Lung (tissue), 12 donors: ENCODE measurements around the gene PPP2R1A. TPM values are rescaled to one million over a fixed set of nuclear protein-coding genes. Genes with fewer than 3 reads are reported as not detected.

Experiments used
- ATAC-seq: fragments of 200-7000 bp; cut with Tn5 transposase; one replicate; pipeline ENCODE4 v1.9.1; 2020; ENCODE audit warnings: moderate number of reproducible peaks; ENCODE audit not compliant: insufficient read depth, low FRiP score
- DNase-seq, 3 donors: peaks; one replicate each; pipeline ENCODE4 v3.0.0-alpha.2; 2013 to 2017
- H3K27ac ChIP-seq, 2 donors: one replicate each; pipeline ENCODE4 v1.5.1; 2013; ENCODE audit warnings: mild to moderate bottlenecking in 2 of 2, moderate library complexity in 2 of 2, control low read depth in 1 of 2, inconsistent platforms in 1 of 2, low read depth in 1 of 2, low read length in 1 of 2
- H3K27me3 ChIP-seq, 3 donors: one replicate each; pipeline ENCODE4 v1.5.1; 2013; ENCODE audit warnings: low read length in 2 of 3; ENCODE audit not compliant: control insufficient read depth in 3 of 3, insufficient read depth in 3 of 3
- H3K36me3 ChIP-seq, 4 donors: one replicate each; pipeline ENCODE4 v1.5.1; 2013; ENCODE audit warnings: low read length in 4 of 4, mild to moderate bottlenecking in 1 of 4, moderate library complexity in 1 of 4; ENCODE audit not compliant: control insufficient read depth in 4 of 4, insufficient read depth in 4 of 4
- H3K4me1 ChIP-seq, 5 donors: one replicate each; pipeline ENCODE4 v1.5.1; 2013; ENCODE audit warnings: low read length in 5 of 5, mild to moderate bottlenecking in 2 of 5, moderate library complexity in 1 of 5; ENCODE audit not compliant: control insufficient read depth in 5 of 5, insufficient read depth in 5 of 5
- H3K4me3 ChIP-seq: one replicate; pipeline ENCODE4 v1.5.1; 2013; ENCODE audit warnings: mild to moderate bottlenecking, control low read depth, moderate library complexity
- H3K9ac ChIP-seq, 2 donors: one replicate each; pipeline ENCODE4 v1.5.1; 2013; ENCODE audit warnings: low read length in 2 of 2, control low read depth in 1 of 2; ENCODE audit not compliant: insufficient read depth in 1 of 2
- H3K9me3 ChIP-seq, 4 donors: one replicate each; pipeline ENCODE4 v1.5.1; 2013; ENCODE audit warnings: low read length in 3 of 4, mild to moderate bottlenecking in 1 of 4, moderate library complexity in 1 of 4; ENCODE audit not compliant: control insufficient read depth in 4 of 4, insufficient read depth in 3 of 4
- CTCF ChIP-seq: IDR thresholded peaks from 2 replicates; pipeline ENCODE4 v1.5.1; 2012; ENCODE audit warnings: mild to moderate bottlenecking; ENCODE audit errors: control extremely low read depth, extremely low read depth
- WGBS, 2 donors: extraction: QIAGEN DNeasy Blood & Tissue Kit; methylation state at CpG; one replicate each; pipeline ENCODE4 v1.1.7; 2013; 5-methylcytosine and 5-hydroxymethylcytosine counted together
- polyA plus RNA-seq, 2 donors: library from polyadenylated mRNA; stranded (reverse); fragments of 200-250 nt; gene quantifications; one replicate each; pipeline ENCODE4 v1.2.1, GENCODE V29; 2013
- total RNA-seq, 2 donors: library from RNA; depleted of rRNA in 1 of 2; stranded (reverse); fragments of >200 nt in 1 of 2; gene quantifications; one replicate each; pipeline ENCODE4 v1.2.1, GENCODE V29; 2014 to 2021
- donor health status: control.
- donor health status: control.
- donor health status: Bipolar disorder and iron deficiency.
- donor health status: healthy.
- donor health status: DM: yes; HTN: yes; CAD: no.

The PPP2R1A gene
- total and polyA plus RNA-seq, 4 donors, result 117 to 250 (median 169) TPM

- H3K27me3 ChIP-seq, result no peaks in the 10 kb centered on the region
- DNase-seq (no peak), ATAC-seq (no peak)
- no peak overlapping the region for H3K4me3 ChIP-seq
- no peaks in the 10 kb centered on the region for H3K9me3 ChIP-seq
- H3K9ac ChIP-seq, result no peak overlapping the region
- no peak for TF ChIP-seq CTCF
- peaks cover 27 to 49% (median 45%) of the 10 kb centered on the region in 4 donors for H3K36me3 ChIP-seq
- no peak overlapping the region for H3K27ac ChIP-seq
- WGBS, 2 donors, result 81 to 90% methylated on average over 10 of the region's 10 CpGs
- no peaks in the 10 kb centered on the region for H3K4me1 ChIP-seq
These were observed 37.5 kb downstream of the PPP2R1A start for GRCh38 chr19:52227196-52227940.

- ATAC-seq (no peak), DNase-seq (no peak)
- H3K36me3 ChIP-seq, result peaks cover 23 to 46% (median 40%) of the 10 kb centered on the region in 4 donors
- H3K27me3 ChIP-seq, result no peaks in the 10 kb centered on the region
- no peak overlapping the region for H3K4me3 ChIP-seq
- TF ChIP-seq CTCF, result no peak
- no peaks in the 10 kb centered on the region for H3K4me1 ChIP-seq
- H3K9me3 ChIP-seq, result no peaks in the 10 kb centered on the region
- H3K9ac ChIP-seq, result no peak overlapping the region
- WGBS, 2 donors, result 88 to 91% methylated on average over 5 of the region's 5 CpGs
- H3K27ac ChIP-seq, result no peak overlapping the region
These were observed 38.1 kb downstream of the PPP2R1A start for GRCh38 chr19:52227980-52228379.

- DNase-seq (no peak), ATAC-seq (no peak)
- no peak overlapping the region for H3K4me3 ChIP-seq
- H3K36me3 ChIP-seq, result peaks cover 16 to 33% (median 28%) of the 10 kb centered on the region in 4 donors
- no peak overlapping the region for H3K9ac ChIP-seq
- no peaks in the 10 kb centered on the region for H3K9me3 ChIP-seq
- no peaks in the 10 kb centered on the region for H3K27me3 ChIP-seq
- 91 to 96% methylated on average over 6 of the region's 6 CpGs for WGBS, 2 donors
- no peak for TF ChIP-seq CTCF
- no peak overlapping the region for H3K27ac ChIP-seq
- H3K4me1 ChIP-seq, result no peaks in the 10 kb centered on the region
These were observed 39.7 kb downstream of the PPP2R1A start for GRCh38 chr19:52229524-52229923.
